AG04450 (cell line): ENCODE measurements around the gene KLRC3. TPM values are rescaled to one million over a fixed set of nuclear protein-coding genes. Genes with fewer than 3 reads are reported as not detected.

Experiments
- CTCF ChIA-PET: fragments of 300-600, 350-600 bp; formaldehyde crosslinking; extraction: SDS; loops from one replicate; lab custom pipeline; 2022; ENCODE audit warnings: antibody characterized with exemption, inconsistent platforms; lab: Charles Lee
- POLR2A ChIA-PET: fragments of 350-600 bp; formaldehyde crosslinking; extraction: SDS; loops from one replicate; lab custom pipeline; 2021; ENCODE audit warnings: antibody characterized with exemption, inconsistent platforms; lab: Yijun Ruan, JAX
- DNase-seq: peaks from one replicate; pipeline ENCODE4 v3.0.0-alpha.2; 2011; ENCODE audit warnings: low read depth, low spot score
- H3K27ac ChIP-seq: one replicate; pipeline ENCODE4 v1.5.1; 2012; ENCODE audit warnings: low read depth, low read length, control low read depth
- H3K27me3 ChIP-seq: one replicate; pipeline ENCODE4 v1.6.0; 2012; ENCODE audit warnings: low read length; ENCODE audit not compliant: control insufficient read depth, insufficient read depth
- H3K4me3 ChIP-seq: 2 replicates; pipeline ENCODE4 v1.5.1; 2011; ENCODE audit warnings: mild to moderate bottlenecking, low read depth, low read length, control low read depth
- H3K9me3 ChIP-seq: 2 replicates; pipeline ENCODE4 v1.5.1; 2012; ENCODE audit warnings: low read length; ENCODE audit not compliant: control insufficient read depth, insufficient read depth
- CTCF ChIP-seq: IDR thresholded peaks from 2 replicates; pipeline ENCODE4 v1.5.1; 2011; ENCODE audit warnings: low read depth, low read length, control low read depth, inconsistent platforms
- polyA plus RNA-seq: library from polyadenylated mRNA; depleted of rRNA; stranded (reverse); fragments of >200 nt; gene quantifications from 2 replicates; pipeline ENCODE4 v1.2.3, GENCODE V29; 2011

The KLRC3 gene
- polyA plus RNA-seq, 1 experiment, result not detected

GRCh38 chr12:10364815-10365622, 55.4 kb downstream of the KLRC3 start:
- CTCF ChIA-PET, result interaction anchor here (1.3 to 2.1 kb wide), 5 partner anchors 26 to 615 kb away, joined by 3 to 8 read pairs (median 6); no protein-coding TSS in a partner anchor
- DNase-seq, result peak; percentile 42
- TF ChIP-seq CTCF, result no peak
- Histone ChIP-seq H3K4me3 (peak overlapping the region; percentile 72), H3K27me3 (no peaks in the 10 kb centered on the region), H3K9me3 (peaks cover 5% of the 10 kb centered on the region), H3K27ac (peak overlapping the region; percentile 80)
- POLR2A ChIA-PET, result interaction anchor here (0.5 to 1.0 kb wide), 4 partner anchors 20 to 153 kb away, joined by 3 to 7 read pairs (median 4); partner anchors contain the start of gene GABARAPL1

- H3K27ac ChIP-seq, result peak overlapping the region; percentile 80
- ChIA-PET POLR2A (interaction anchor here (0.5 to 1.0 kb wide), 4 partner anchors 21 to 152 kb away, joined by 3 to 7 read pairs (median 4); partner anchors contain the start of gene GABARAPL1), CTCF (interaction anchor here (0.6 to 1.9 kb wide), 5 partner anchors 128 to 807 kb away, joined by 3 to 8 read pairs (median 4); no protein-coding TSS in a partner anchor)
- peaks cover 5% of the 10 kb centered on the region for H3K9me3 ChIP-seq
- peak overlapping the region; percentile 72 for H3K4me3 ChIP-seq
- DNase-seq, result no peak
- TF ChIP-seq CTCF, result no peak
- no peaks in the 10 kb centered on the region for H3K27me3 ChIP-seq
Observed at GRCh38 chr12:10363914-10364814, 56.2 kb downstream of the KLRC3 start.

- no peak for TF ChIP-seq CTCF
- H3K9me3 ChIP-seq, result peaks cover 4% of the 10 kb centered on the region
- DNase-seq, result no peak
- peak overlapping the region; percentile 80 for H3K27ac ChIP-seq
- H3K4me3 ChIP-seq, result peak overlapping the region; percentile 72
- ChIA-PET POLR2A (no interaction called here), CTCF (interaction anchor here (1.1 to 1.6 kb wide), 2 partner anchors 128 to 386 kb away, joined by 4 to 5 read pairs; no protein-coding TSS in a partner anchor)
- no peaks in the 10 kb centered on the region for H3K27me3 ChIP-seq
Observed at GRCh38 chr12:10363658-10363913, 56.8 kb downstream of the KLRC3 start.

GRCh38 chr12:10362828-10363657, 57.4 kb downstream of the KLRC3 start:
- Histone ChIP-seq H3K27ac (peak overlapping the region; percentile 80), H3K4me3 (peak overlapping the region; percentile 72), H3K9me3 (no peaks in the 10 kb centered on the region; the same call in 1 of the 2 replicates), H3K27me3 (peaks cover 2% of the 10 kb centered on the region)
- POLR2A ChIA-PET, result no interaction called here
- no peak for TF ChIP-seq CTCF
- CTCF ChIA-PET, result interaction anchor here (0.7 to 1.6 kb wide), 3 partner anchors 11 to 387 kb away, joined by 4 to 5 read pairs (median 5); no protein-coding TSS in a partner anchor
- DNase-seq, result no peak
